Heart left ventricle (tissue), 16 donors: ENCODE measurements around the gene TGFB1I1. TPM values are rescaled to one million over a fixed set of nuclear protein-coding genes. Genes with fewer than 3 reads are reported as not detected.

Experiments used
- ATAC-seq, 4 donors: fragments of 200-7000 bp; cut with Tn5 transposase; one replicate each; pipeline ENCODE4 v1.9.1; 2020 to 2022; ENCODE audit warnings: moderate library complexity in 4 of 4, mild to moderate bottlenecking in 3 of 4, moderate number of reproducible peaks in 1 of 4
- DNase-seq, 5 donors: peaks; one replicate each; pipeline ENCODE4 v3.0.0-alpha.2; 2020
- H3K27ac ChIP-seq, 12 donors: fragments of 200-600 bp; sonication (generic) in 4 of 12; one replicate each; pipeline versions ENCODE4 v1.5.0 to v1.8.0; 2016 to 2022; ENCODE audit warnings: mild to moderate bottlenecking in 2 of 12
- H3K27me3 ChIP-seq, 9 donors: fragments of 200-600 bp; sonication (generic) in 2 of 9; one replicate each; pipeline versions ENCODE4 v1.5.1 to v1.8.0; 2016 to 2022; ENCODE audit warnings: mild to moderate bottlenecking in 3 of 9
- H3K36me3 ChIP-seq, 9 donors: fragments of 200-600 bp; sonication (generic) in 2 of 9; one replicate each; pipeline versions ENCODE4 v1.5.0 to v1.8.0; 2018 to 2022; ENCODE audit warnings: mild to moderate bottlenecking in 2 of 9
- H3K4me1 ChIP-seq, 12 donors: fragments of 200-600 bp; sonication (generic) in 4 of 12; one replicate each; pipeline versions ENCODE4 v1.5.0 to v1.8.0; 2016 to 2022; ENCODE audit warnings: mild to moderate bottlenecking in 3 of 12
- H3K4me3 ChIP-seq, 12 donors: fragments of 200-600 bp; sonication (generic) in 4 of 12; one replicate each; pipeline versions ENCODE4 v1.5.0 to v1.8.0; 2017 to 2022; ENCODE audit warnings: mild to moderate bottlenecking in 9 of 12, moderate library complexity in 4 of 12
- H3K9me3 ChIP-seq, 12 donors: fragments of 200-600 bp; sonication (generic) in 4 of 12; one replicate each; pipeline versions ENCODE4 v1.5.0 to v1.8.0; 2016 to 2022; ENCODE audit warnings: mild to moderate bottlenecking in 1 of 12
- POLR2A ChIP-seq, 2 donors: fragments of 450-650 bp; IDR thresholded peaks; one replicate each; pipeline ENCODE4 v1.6.1; 2017; ENCODE audit warnings: antibody characterized with exemption in 2 of 2, mild to moderate bottlenecking in 2 of 2, moderate library complexity in 2 of 2
- WGBS, 4 donors: extraction: QIAGEN DNeasy Blood & Tissue Kit in 2 of 4; methylation state at CpG; one replicate each; pipeline versions ENCODE4 v1.1.5 to v1.1.7; 2013 to 2018; 5-methylcytosine and 5-hydroxymethylcytosine counted together
- intact Hi-C, 10 donors: fragments of 100-400 bp; cut with DNase I; formaldehyde crosslinking; loops; one replicate each; pipeline versions ENCODE4 v1.11.1 to v1.14.2; 2022
- polyA plus RNA-seq, 2 donors: library from polyadenylated mRNA; stranded (reverse); fragments of 200-250 nt; gene quantifications; one replicate each; pipeline ENCODE4 v1.2.3, GENCODE V29; 2013
- total RNA-seq, 9 donors: library from RNA; depleted of rRNA in 2 of 9; stranded (reverse); fragments of >200 nt in 2 of 9; fragmentation: NEBNext Ultra II Directional in 3 of 9; extraction: Animal tissue kit (Norgen Biotek cat#: 25700) in 3 of 9; gene quantifications; one replicate each; pipeline versions ENCODE4 v1.1.0 to v1.2.4, GENCODE V29; 2016 to 2023
- TF ChIP-seq, protein P1 (sequence below), 12 donors: fragments of 200-600 bp; sonication (generic) in 4 of 12; IDR thresholded peaks; one replicate each; pipeline versions ENCODE4 v1.5.0 to v1.8.0; 2018 to 2022; ENCODE audit warnings: antibody characterized with exemption in 12 of 12, mild to moderate bottlenecking in 5 of 12
- donor health status: ischemic (EF 13 %, LVEDD 7.1; RV severe dilation, severe dysfunction).
- donor health status: healthy with polysubstance abuse.
- donor health status: DM: no; HTN: yes; CAD: no.
- donor health status: DM: no; HTN: no; CAD: no.
- donor health status: ischemic (EF 25% LVEDD 6.9; RV normal size, moderate dysfunction).
- donor health status: ischemic (EF 25% LVEDD 5.7; RV mildly dilated, moderate dysfunction).
- donor health status: healthy.
- donor health status: DM: yes; HTN: yes; CAD: no.
- donor health status: ischemic (EF 35%, LVEDD 5.7; RV mildly dilated, moderate dysfunction).
- donor health status: nonischemic (EF 11% LVEDD 7.7; RV severe dilation, severe dysfunction).
- donor health status: DM: yes; HTN: yes; CAD: no.
- donor health status: PGD.
- donor health status: ischemic (EF 29% LVEDD 5.4; RV normal size, mild dysfunction).
- donor health status: nonischemic (EF 23%, LVEDD 6.1; RV moderate dilation, normal function).

TGFB1I1 gene
- total and polyA plus RNA-seq, 11 donors: 12.9 to 37.7 (median 19.5) TPM

DNA sequence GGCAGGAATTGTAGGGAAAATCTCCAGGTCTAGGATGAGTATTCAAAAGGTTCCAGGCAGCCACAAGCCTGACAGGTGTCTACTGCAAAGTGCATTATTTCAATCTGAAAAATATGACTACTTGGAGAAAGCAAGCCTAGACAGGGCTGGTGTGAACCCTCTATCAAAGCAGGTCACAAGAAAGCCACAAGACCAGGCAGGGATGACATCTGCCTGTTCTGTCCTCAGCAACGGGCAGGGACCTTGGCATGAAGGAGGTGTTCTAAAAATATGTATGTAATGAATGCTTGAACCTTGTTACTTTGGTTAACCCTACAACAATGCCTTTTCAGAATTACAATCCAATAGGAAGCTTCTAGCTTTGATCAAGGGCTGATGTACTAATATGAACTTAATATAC is 42.6 kb upstream of the TGFB1I1 start:
- peak; percentile 53 to 81 (median 62) for ATAC-seq
- peak in 4 of 5 donors; percentile 44 to 62 (median 48) for DNase-seq
- Histone ChIP-seq H3K27me3 (no peaks in the 10 kb centered on the region), H3K4me3 (peak overlapping the region in 2 of 12 donors; percentile 7 to 63), H3K36me3 (peaks cover 0 to 10% (median 0%) of the 10 kb centered on the region in 9 donors), H3K4me1 (peaks cover 0 to 56% (median 13%) of the 10 kb centered on the region in 12 donors), H3K9me3 (no peaks in the 10 kb centered on the region), H3K27ac (peak overlapping the region; percentile 86 to 100 (median 95))
- intact Hi-C loops: loop anchor here in 1 of 10 donors (10.0 kb wide), 1 partner anchor 235 kb away; no protein-coding TSS in a partner anchor
- WGBS, 4 donors: 8 to 19% (median 10%) methylated on average over 1 of the region's 1 CpG
- TF ChIP-seq, protein P1, sequence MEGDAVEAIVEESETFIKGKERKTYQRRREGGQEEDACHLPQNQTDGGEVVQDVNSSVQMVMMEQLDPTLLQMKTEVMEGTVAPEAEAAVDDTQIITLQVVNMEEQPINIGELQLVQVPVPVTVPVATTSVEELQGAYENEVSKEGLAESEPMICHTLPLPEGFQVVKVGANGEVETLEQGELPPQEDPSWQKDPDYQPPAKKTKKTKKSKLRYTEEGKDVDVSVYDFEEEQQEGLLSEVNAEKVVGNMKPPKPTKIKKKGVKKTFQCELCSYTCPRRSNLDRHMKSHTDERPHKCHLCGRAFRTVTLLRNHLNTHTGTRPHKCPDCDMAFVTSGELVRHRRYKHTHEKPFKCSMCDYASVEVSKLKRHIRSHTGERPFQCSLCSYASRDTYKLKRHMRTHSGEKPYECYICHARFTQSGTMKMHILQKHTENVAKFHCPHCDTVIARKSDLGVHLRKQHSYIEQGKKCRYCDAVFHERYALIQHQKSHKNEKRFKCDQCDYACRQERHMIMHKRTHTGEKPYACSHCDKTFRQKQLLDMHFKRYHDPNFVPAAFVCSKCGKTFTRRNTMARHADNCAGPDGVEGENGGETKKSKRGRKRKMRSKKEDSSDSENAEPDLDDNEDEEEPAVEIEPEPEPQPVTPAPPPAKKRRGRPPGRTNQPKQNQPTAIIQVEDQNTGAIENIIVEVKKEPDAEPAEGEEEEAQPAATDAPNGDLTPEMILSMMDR (IDR thresholded peaks at IDR 0.05): no peak
- no peak for TF ChIP-seq POLR2A (IDR thresholded peaks at IDR 0.05)

DNA sequence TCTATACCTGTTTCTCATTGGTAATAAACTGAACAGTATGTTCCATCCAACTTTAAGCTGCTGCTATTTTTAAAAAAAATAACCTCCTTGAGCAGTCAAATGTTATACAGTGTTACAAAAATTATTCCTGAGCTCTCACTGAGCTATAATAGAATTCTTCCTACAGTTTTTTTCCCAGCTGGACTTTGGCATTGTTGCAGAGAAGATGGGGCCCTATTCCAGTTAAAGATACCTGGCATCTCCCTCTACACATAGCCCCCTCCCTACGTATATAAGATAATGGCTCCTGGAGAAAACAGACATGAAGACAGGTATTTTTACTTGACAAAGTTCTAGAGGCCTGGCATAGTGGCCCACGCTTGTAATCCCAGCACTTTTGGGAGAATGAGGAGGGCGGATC is 42.2 kb upstream of the TGFB1I1 start:
- Histone ChIP-seq H3K27ac (peak overlapping the region; percentile 86 to 100 (median 95)), H3K4me1 (peaks cover 0 to 56% (median 13%) of the 10 kb centered on the region in 12 donors)

DNA sequence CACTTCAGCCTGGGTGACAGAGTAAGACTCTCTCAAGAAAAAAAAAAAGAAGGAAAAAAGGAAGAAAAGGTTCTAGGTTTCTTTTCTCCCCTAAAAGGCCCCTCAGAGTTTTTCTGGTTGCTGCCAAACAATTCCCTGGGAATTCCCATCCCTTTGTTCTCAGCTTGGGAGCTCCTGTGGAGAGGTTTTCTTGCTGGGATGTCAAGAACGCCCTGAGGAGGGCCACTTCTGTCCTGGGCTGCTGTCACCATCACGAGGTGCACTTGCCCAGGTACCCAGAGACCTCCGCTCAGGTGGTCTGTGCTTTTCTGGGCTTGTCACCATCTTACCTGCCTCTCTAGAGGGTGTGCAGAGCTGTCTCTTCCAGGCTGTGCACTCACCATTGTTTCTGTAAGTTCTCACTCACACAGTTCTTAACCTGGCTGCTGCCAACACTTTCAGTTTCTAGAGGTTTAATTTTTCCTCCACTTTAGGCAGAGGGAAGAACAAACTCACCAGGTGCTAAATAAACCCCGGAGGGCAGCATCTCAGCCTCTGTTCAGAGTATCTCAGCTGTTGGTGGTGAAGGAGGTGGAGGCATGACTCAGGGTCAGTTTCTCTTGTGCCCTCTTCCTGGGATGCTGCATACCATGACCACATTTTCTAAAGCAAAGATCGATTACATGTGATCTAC is 41.4 kb upstream of the TGFB1I1 start:
- H3K36me3 ChIP-seq: peaks cover 0 to 8% (median 0%) of the 10 kb centered on the region in 9 donors
- no peak overlapping the region for H3K4me3 ChIP-seq
- H3K27me3 ChIP-seq: no peaks in the 10 kb centered on the region
- ATAC-seq (no peak), DNase-seq (no peak)
- WGBS, 4 donors: 46 to 53% (median 50%) methylated on average over 5 of the region's 5 CpGs
- intact Hi-C loops: no loop called here
- no peaks in the 10 kb centered on the region for H3K9me3 ChIP-seq
- no peak for TF ChIP-seq POLR2A (IDR thresholded peaks at IDR 0.05)
- TF ChIP-seq, protein P1 (IDR thresholded peaks at IDR 0.05): no peak
- H3K4me1 ChIP-seq: peaks cover 0 to 52% (median 13%) of the 10 kb centered on the region in 12 donors
- H3K27ac ChIP-seq: peak overlapping the region; percentile 86 to 100 (median 95)

More for the DNA sequence above, 42.2 kb upstream of the TGFB1I1 start:
- Histone ChIP-seq H3K4me3 (no peak overlapping the region), H3K36me3 (peaks cover 0 to 10% (median 0%) of the 10 kb centered on the region in 9 donors), H3K27me3 (no peaks in the 10 kb centered on the region), H3K9me3 (no peaks in the 10 kb centered on the region)
- DNase-seq (no peak), ATAC-seq (peak in 1 of 4 donors; percentile 34)
- TF ChIP-seq, protein P1 (IDR thresholded peaks at IDR 0.05): no peak
- TF ChIP-seq POLR2A (IDR thresholded peaks at IDR 0.05): no peak
- WGBS, 4 donors: 57 to 74% (median 64%) methylated on average over 3 of the region's 3 CpGs
- intact Hi-C loops: loop anchor here in 1 of 10 donors (10.0 kb wide), 1 partner anchor 235 kb away; no protein-coding TSS in a partner anchor

DNA sequence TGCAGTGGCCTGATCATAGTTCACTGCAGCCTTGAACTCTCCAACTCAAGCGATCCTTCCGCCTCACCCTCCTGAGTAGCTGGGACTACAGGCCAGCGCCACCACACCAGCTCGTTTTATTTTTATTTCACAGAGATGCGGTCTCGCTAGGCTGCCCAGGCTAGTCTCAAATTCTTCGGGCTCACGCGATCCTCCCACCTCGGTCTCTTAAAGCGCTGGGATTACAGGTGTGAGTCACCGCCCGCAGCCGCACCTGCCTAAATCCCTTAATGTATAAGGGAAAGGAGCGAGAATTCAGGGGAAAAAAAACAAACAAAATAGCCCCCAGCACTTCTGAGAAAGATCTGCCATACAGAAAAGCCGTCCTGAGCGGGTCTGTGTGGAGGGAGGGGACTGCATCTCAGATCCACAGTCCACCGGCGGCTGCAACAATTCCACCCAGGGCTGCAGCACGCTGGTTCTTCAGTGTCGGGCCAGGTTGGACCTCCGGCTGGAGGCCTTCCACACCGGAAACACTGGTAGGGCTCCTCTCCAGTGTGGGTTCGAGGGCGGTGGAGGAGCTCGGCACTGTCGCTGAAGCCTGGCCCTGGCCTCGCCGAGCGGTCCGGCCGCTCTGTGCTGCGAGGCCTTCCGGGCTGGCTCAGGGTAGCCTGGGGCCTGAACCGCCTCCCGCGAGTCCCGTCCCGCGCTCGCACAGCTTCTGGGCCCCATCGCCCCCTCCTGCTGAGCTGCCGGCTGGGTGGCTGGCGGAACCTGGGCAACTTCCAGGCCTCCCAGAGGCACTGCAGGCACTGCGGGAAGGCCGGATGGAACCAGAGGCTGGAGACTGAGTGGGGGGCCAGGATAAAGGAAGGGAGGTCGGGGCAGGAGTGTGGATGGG is 36.4 kb upstream of the TGFB1I1 start:
- DNase-seq (no peak), ATAC-seq (no peak)
- Histone ChIP-seq H3K27me3 (no peaks in the 10 kb centered on the region), H3K9me3 (no peaks in the 10 kb centered on the region), H3K4me1 (peaks cover 0 to 30% (median 6%) of the 10 kb centered on the region in 12 donors), H3K36me3 (peaks cover 0 to 7% (median 0%) of the 10 kb centered on the region in 9 donors), H3K4me3 (no peak overlapping the region), H3K27ac (no peak overlapping the region)
- WGBS, 4 donors: 93 to 95% (median 94%) methylated on average over 35 to 47 of the region's 47 CpGs
- no peak for TF ChIP-seq POLR2A (IDR thresholded peaks at IDR 0.05)
- TF ChIP-seq, protein P1 (IDR thresholded peaks at IDR 0.05): no peak
- intact Hi-C loops: no loop called here
